IMR-90 (cell line): ENCODE data around the gene PRKCA. TPM values are rescaled to one million over a fixed set of nuclear protein-coding genes. Genes with fewer than 3 reads are reported as not detected.

ENCODE experiments used
- ATAC-seq: fragments of 200-7000 bp; cut with Tn5 transposase; 2 replicates; pipeline ENCODE4 v1.9.1; 2020; ENCODE audit warnings: low read depth, mild to moderate bottlenecking, moderate library complexity
- BruUV-seq: library from RNA; stranded (reverse); fragments of 400-500 nt; replicated peaks from 2 replicates; lab custom pipeline; 2021; lab: Mats Ljungman, UMichigan
- CTCF ChIA-PET: fragments of 300-600 bp; formaldehyde crosslinking; extraction: SDS; loops from one replicate; lab custom pipeline; 2021; ENCODE audit warnings: antibody characterized with exemption; lab: Yijun Ruan, JAX
- POLR2A ChIA-PET: fragments of 300-600 bp; sonication (Branson Sonifier 250); formaldehyde crosslinking; loops from one replicate; lab custom pipeline; 2022; ENCODE audit warnings: antibody characterized with exemption; ENCODE audit not compliant: unreplicated experiment; lab: Charles Lee
- DNase-seq: peaks from one replicate; pipeline ENCODE4 v3.0.0; 2013
- H2AFZ ChIP-seq: replicated peaks from 2 replicates; pipeline ENCODE3; 2013; ENCODE audit warnings: low read length, mild to moderate bottlenecking; ENCODE audit not compliant: poor library complexity
- H2AK5ac ChIP-seq: 2 replicates; pipeline ENCODE4 v1.6.1; 2013; ENCODE audit warnings: low read depth, low read length, inconsistent platforms
- H2AK9ac ChIP-seq: replicated peaks from 2 replicates; pipeline ENCODE3; 2013; ENCODE audit warnings: mild to moderate bottlenecking, low read depth, low read length, moderate library complexity; ENCODE audit not compliant: poor library complexity
- H2BK120ac ChIP-seq: 2 replicates; pipeline ENCODE4 v1.6.1; 2013; ENCODE audit warnings: low read depth, low read length, inconsistent platforms
- H2BK15ac ChIP-seq: 3 replicates; pipeline ENCODE4 v1.6.1; 2013; ENCODE audit warnings: low read depth, low read length, inconsistent platforms
- H2BK20ac ChIP-seq: 2 replicates; pipeline ENCODE4 v1.6.1; 2013; ENCODE audit warnings: low read depth, mild to moderate bottlenecking, inconsistent platforms, low read length, moderate library complexity
- H2BK5ac ChIP-seq: 2 replicates; pipeline ENCODE4 v1.6.1; 2013; ENCODE audit warnings: mild to moderate bottlenecking, low read depth, low read length, inconsistent platforms; ENCODE audit not compliant: poor library complexity, severe bottlenecking
- H3K14ac ChIP-seq: replicated peaks from 2 replicates; pipeline ENCODE4 v1.6.1; 2013; ENCODE audit warnings: low read depth, low read length, inconsistent platforms
- H3K18ac ChIP-seq: 2 replicates; pipeline ENCODE4 v1.6.1; 2013; ENCODE audit warnings: low read depth, low read length, control low read depth
- H3K23ac ChIP-seq: 2 replicates; pipeline ENCODE4 v1.6.1; 2013; ENCODE audit warnings: low read depth, low read length, inconsistent platforms
- H3K27ac ChIP-seq: 2 replicates; pipeline ENCODE4 v1.5.1; 2013; ENCODE audit warnings: mild to moderate bottlenecking, control low read depth, low read length; ENCODE audit not compliant: insufficient read depth
- H3K27me3 ChIP-seq: 2 replicates; pipeline ENCODE4 v1.6.1; 2013; ENCODE audit warnings: low read length; ENCODE audit not compliant: control insufficient read depth, insufficient read depth
- H3K36me3 ChIP-seq: 2 replicates; pipeline ENCODE4 v1.6.1; 2013; ENCODE audit warnings: low read length, mixed read lengths; ENCODE audit not compliant: control insufficient read depth, insufficient read depth
- H3K4ac ChIP-seq: 2 replicates; pipeline ENCODE4 v1.6.1; 2013; ENCODE audit warnings: low read depth, low read length, inconsistent platforms
- H3K4me1 ChIP-seq: 2 replicates; pipeline ENCODE4 v1.6.1; 2013; ENCODE audit warnings: low read length, mixed read lengths; ENCODE audit not compliant: control insufficient read depth, insufficient read depth
- H3K4me2 ChIP-seq: 2 replicates; pipeline ENCODE4 v1.6.1; 2013; ENCODE audit warnings: low read depth, mild to moderate bottlenecking, control low read depth, low read length, moderate library complexity
- H3K4me3 ChIP-seq: 2 replicates; pipeline ENCODE4 v1.5.1; 2013; ENCODE audit warnings: low read depth, mild to moderate bottlenecking, control low read depth, low read length, moderate library complexity; ENCODE audit not compliant: insufficient read depth
- H3K56ac ChIP-seq: 2 replicates; pipeline ENCODE4 v1.6.1; 2013; ENCODE audit warnings: low read length, inconsistent platforms; ENCODE audit not compliant: insufficient read depth; ENCODE audit errors: extremely low read depth
- H3K79me1 ChIP-seq, 2 experiments: 2 replicates each; pipeline ENCODE4 v1.6.1; 2013; ENCODE audit warnings: low read length in 2 of 2, inconsistent platforms in 1 of 2, low read depth in 1 of 2
- H3K9ac ChIP-seq: 2 replicates; pipeline ENCODE4 v1.6.1; 2013; ENCODE audit warnings: low read depth, low read length, control low read depth
- H3K9me1 ChIP-seq: 2 replicates; pipeline ENCODE4 v1.6.1; 2013; ENCODE audit warnings: low read length, inconsistent platforms; ENCODE audit not compliant: insufficient read depth
- H3K9me3 ChIP-seq: 2 replicates; pipeline ENCODE4 v1.6.1; 2013; ENCODE audit warnings: low read length; ENCODE audit not compliant: control insufficient read depth, insufficient read depth
- H4K20me1 ChIP-seq: 2 replicates; pipeline ENCODE4 v1.6.1; 2013; ENCODE audit warnings: low read length, inconsistent platforms; ENCODE audit not compliant: insufficient read depth
- H4K5ac ChIP-seq: 2 replicates; pipeline ENCODE4 v1.6.1; 2013; ENCODE audit warnings: mild to moderate bottlenecking, low read depth, low read length, control low read depth
- H4K8ac ChIP-seq, 2 experiments: 2 replicates each; pipeline ENCODE4 v1.6.1; 2013; ENCODE audit warnings: low read depth in 2 of 2, low read length in 2 of 2, control low read depth in 1 of 2, inconsistent platforms in 1 of 2
- H4K91ac ChIP-seq: 2 replicates; pipeline ENCODE4 v1.6.1; 2013; ENCODE audit warnings: low read depth, low read length, inconsistent platforms; ENCODE audit not compliant: insufficient read depth
- CEBPB ChIP-seq: IDR thresholded peaks from 2 replicates; pipeline ENCODE4 v1.6.1; 2012; ENCODE audit warnings: low read depth, low read length, improper control_type of control experiment
- MXI1 ChIP-seq: IDR thresholded peaks from 2 replicates; pipeline ENCODE4 v1.6.1; 2012; ENCODE audit warnings: low read depth, mild to moderate bottlenecking, low read length, moderate library complexity, borderline replicate concordance
- POLR2A ChIP-seq: IDR thresholded peaks from 2 replicates; pipeline ENCODE4 v1.6.1; 2012; ENCODE audit warnings: mild to moderate bottlenecking, low read depth, low read length
- RAD21 ChIP-seq: IDR thresholded peaks from 2 replicates; pipeline ENCODE4 v1.6.1; 2012; ENCODE audit warnings: low read length, improper control_type of control experiment
- RFX5 ChIP-seq: IDR thresholded peaks from 2 replicates; pipeline ENCODE4 v1.8.0; 2012; ENCODE audit warnings: low read depth, mild to moderate bottlenecking, low read length, moderate library complexity
- WGBS, 2 experiments: methylation state at CpG; one replicate each; pipeline versions ENCODE4 v1.1.5 to v1.1.7; 2013; ENCODE audit warnings: missing lambda C conversion rate in 2 of 2; ENCODE audit not compliant: insufficient read length in 1 of 2; ENCODE audit errors: extremely low coverage in 2 of 2; 5-methylcytosine and 5-hydroxymethylcytosine counted together
- dilution Hi-C: fragments of 300-500 bp; cut with HindIII; formaldehyde crosslinking; loops from one replicate; pipeline ENCODE4 v1.14.3; 2018; ENCODE audit warnings: low sequenced_read_pairs; ENCODE audit not compliant: unreplicated experiment
- in situ Hi-C: fragments of 300-500 bp; cut with MboI; formaldehyde crosslinking; loops from 3 replicates; pipeline ENCODE4 v1.14.3; 2019; ENCODE audit warnings: low sequenced_read_pairs, inconsistent platforms, mixed read lengths
- intact Hi-C: fragments of 100-400 bp; cut with micrococcal nuclease; formaldehyde crosslinking; loops from 2 replicates; pipeline ENCODE4 v1.10.0; 2022
- polyA plus RNA-seq, 3 experiments: library from polyadenylated mRNA; depleted of rRNA; stranded (reverse); fragments of >200 nt; gene quantifications; 2 replicates each; pipeline ENCODE4 v1.2.3, GENCODE V29; 2012; ENCODE audit warnings: low replicate concordance in 1 of 3
- total RNA-seq: library from RNA; depleted of rRNA; stranded (reverse); fragments of >200 nt; gene quantifications from 2 replicates; pipeline ENCODE4 v1.2.3, GENCODE V29; 2012
- TF ChIP-seq, protein P1 (sequence below): fragments of 150-350 bp; IDR thresholded peaks from 2 replicates; pipeline ENCODE4 v1.6.1; 2016; ENCODE audit warnings: low read depth, mild to moderate bottlenecking, low read length, moderate library complexity, borderline replicate concordance

The PRKCA gene
- total and polyA plus RNA-seq, 2 of the 4 experiments (the other 2 are of a cell fraction), result 31.0 to 46.0 TPM

DNA sequence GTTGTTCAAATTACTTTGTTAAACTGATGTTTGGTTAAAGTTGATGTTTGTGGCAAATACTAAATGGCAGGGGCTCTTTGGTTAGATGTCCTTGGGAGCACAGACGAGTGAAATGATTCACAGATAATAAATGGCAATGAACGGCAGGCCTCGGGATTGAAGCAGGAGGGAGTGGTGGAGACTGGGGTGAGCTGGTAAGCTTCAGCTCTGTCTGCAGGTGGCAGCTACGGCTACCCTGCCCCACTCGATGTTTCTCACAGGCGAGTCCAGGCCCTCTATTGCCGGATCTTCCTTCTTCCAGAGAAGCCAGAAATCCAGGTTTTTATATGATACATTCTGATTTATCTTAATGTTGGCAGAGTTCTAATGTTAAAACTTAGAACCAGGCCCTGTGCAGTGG, 387.8 kb downstream of the PRKCA start:
- H4K8ac ChIP-seq, result no peak overlapping the region
- no peak overlapping the region for H2AK5ac ChIP-seq
- no peak overlapping the region for H3K4me2 ChIP-seq
- no peaks in the 10 kb centered on the region for H3K9me3 ChIP-seq
- no peak overlapping the region for H3K14ac ChIP-seq
- dilution Hi-C loops, result no loop called here
- H2BK15ac ChIP-seq, result no peak overlapping the region
- H3K79me1 ChIP-seq, result peaks cover 14 to 24% of the 10 kb centered on the region in 2 experiments; a peak in 3 of 4 replicates
- H2BK5ac ChIP-seq, result no peak overlapping the region
- H3K4ac ChIP-seq, result no peak overlapping the region
- peaks cover 12% of the 10 kb centered on the region for H3K9me1 ChIP-seq
- in situ Hi-C loops, result no loop called here
- no peak overlapping the region for H2AK9ac ChIP-seq
- no peaks in the 10 kb centered on the region for H3K27me3 ChIP-seq
- H3K56ac ChIP-seq, result no peak overlapping the region
- no CpG with 5 or more reads among the region's 7 CpGs for WGBS, 2 experiments
- no peak overlapping the region for H2AFZ ChIP-seq
- ChIA-PET CTCF (no interaction called here), POLR2A (no interaction called here)
- H3K4me3 ChIP-seq, result no peak overlapping the region
- H2BK120ac ChIP-seq, result no peak overlapping the region
- H4K20me1 ChIP-seq, result peaks cover 5% of the 10 kb centered on the region; the same call in 1 of the 2 replicates
- H2BK20ac ChIP-seq, result no peak overlapping the region
- peaks cover 11% of the 10 kb centered on the region for H3K4me1 ChIP-seq
- H3K23ac ChIP-seq, result no peak overlapping the region
- no peak overlapping the region for H3K18ac ChIP-seq
- H3K9ac ChIP-seq, result no peak overlapping the region
- no peak overlapping the region for H4K91ac ChIP-seq
- DNase-seq, result no peak
- H4K5ac ChIP-seq, result no peak overlapping the region
- intact Hi-C loops, result no loop called here
- no peak for ATAC-seq
- BruUV-seq, result no TSS peak
- no peak for TF ChIP-seq RFX5
- TF ChIP-seq MXI1, result no peak
- TF ChIP-seq RAD21, result no peak
- no peak for TF ChIP-seq CEBPB
- TF ChIP-seq, protein P1, sequence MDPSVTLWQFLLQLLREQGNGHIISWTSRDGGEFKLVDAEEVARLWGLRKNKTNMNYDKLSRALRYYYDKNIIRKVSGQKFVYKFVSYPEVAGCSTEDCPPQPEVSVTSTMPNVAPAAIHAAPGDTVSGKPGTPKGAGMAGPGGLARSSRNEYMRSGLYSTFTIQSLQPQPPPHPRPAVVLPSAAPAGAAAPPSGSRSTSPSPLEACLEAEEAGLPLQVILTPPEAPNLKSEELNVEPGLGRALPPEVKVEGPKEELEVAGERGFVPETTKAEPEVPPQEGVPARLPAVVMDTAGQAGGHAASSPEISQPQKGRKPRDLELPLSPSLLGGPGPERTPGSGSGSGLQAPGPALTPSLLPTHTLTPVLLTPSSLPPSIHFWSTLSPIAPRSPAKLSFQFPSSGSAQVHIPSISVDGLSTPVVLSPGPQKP, result no peak
- no peak for TF ChIP-seq POLR2A
- no peak overlapping the region for H3K27ac ChIP-seq
- peaks cover 27% of the 10 kb centered on the region for H3K36me3 ChIP-seq
